Measurements from ENCODE around the gene CDK19. TPM values are rescaled to one million over a fixed set of nuclear protein-coding genes. Genes with fewer than 3 reads are reported as not detected.
A peak's percentile ranks its signal among the peaks of the same experiment; 100 is the strongest.

CDK19 gene
- total RNA-seq, 2 donors from 2014 or later = 16.8 to 20.8 TPM

DNA sequence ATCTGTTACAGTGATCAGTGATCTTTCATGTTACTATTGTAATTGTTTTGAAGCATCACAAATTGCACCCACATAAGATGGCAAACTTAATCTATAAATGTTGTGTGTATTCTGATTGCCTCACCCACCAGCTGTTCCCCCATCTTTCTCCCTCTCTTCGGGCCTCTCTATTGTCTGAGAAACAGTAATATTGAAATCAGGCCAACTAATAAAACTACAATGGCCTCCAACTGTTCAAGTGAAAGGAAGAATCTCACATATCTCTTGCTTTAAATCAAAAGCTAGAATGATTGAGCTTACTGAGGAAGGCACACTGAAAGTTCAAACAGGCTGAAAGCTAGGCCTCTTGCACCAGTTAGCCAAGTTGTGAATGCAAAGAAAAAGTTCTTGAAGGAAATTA is 141.2 kb downstream of the CDK19 start:
- no peak overlapping the region for H3K9ac ChIP-seq (ENCODE audit: extremely low read depth, low read length, poor library complexity, severe bottlenecking)
- no peak overlapping the region for H3K27ac ChIP-seq (ENCODE audit: low read depth, low read length)
- peaks cover 6% of the 10 kb centered on the region for H3K36me3 Mint-ChIP-seq (ENCODE audit: low read depth)
- peak overlapping the region; percentile 30 for H3K27ac Mint-ChIP-seq
- H3K4me1 ChIP-seq (ENCODE audit: control insufficient read depth, insufficient read depth, low read length) = no peaks in the 10 kb centered on the region
- H3K27me3 ChIP-seq (ENCODE audit: control insufficient read depth, insufficient read depth, low read length, poor library complexity, severe bottlenecking) = no peaks in the 10 kb centered on the region
- H3K4me3 ChIP-seq (ENCODE audit: low read length) = no peak overlapping the region
- no peaks in the 10 kb centered on the region for H3K27me3 Mint-ChIP-seq (ENCODE audit: insufficient read depth)
- TF ChIP-seq, protein P1, sequence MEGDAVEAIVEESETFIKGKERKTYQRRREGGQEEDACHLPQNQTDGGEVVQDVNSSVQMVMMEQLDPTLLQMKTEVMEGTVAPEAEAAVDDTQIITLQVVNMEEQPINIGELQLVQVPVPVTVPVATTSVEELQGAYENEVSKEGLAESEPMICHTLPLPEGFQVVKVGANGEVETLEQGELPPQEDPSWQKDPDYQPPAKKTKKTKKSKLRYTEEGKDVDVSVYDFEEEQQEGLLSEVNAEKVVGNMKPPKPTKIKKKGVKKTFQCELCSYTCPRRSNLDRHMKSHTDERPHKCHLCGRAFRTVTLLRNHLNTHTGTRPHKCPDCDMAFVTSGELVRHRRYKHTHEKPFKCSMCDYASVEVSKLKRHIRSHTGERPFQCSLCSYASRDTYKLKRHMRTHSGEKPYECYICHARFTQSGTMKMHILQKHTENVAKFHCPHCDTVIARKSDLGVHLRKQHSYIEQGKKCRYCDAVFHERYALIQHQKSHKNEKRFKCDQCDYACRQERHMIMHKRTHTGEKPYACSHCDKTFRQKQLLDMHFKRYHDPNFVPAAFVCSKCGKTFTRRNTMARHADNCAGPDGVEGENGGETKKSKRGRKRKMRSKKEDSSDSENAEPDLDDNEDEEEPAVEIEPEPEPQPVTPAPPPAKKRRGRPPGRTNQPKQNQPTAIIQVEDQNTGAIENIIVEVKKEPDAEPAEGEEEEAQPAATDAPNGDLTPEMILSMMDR (conservative IDR thresholded peaks at IDR 0.05) = no peak
- no peaks in the 10 kb centered on the region for H3K9me3 ChIP-seq (ENCODE audit: control insufficient read depth, low read length)
- H3K4me3 Mint-ChIP-seq = no peak overlapping the region
- 77% methylated on average over 1 of the region's 1 CpG; no CpG with 5 or more reads in 1 of the 2 experiments for WGBS, 2 experiments (ENCODE audit: insufficient coverage in 1 of 2, insufficient read length in 1 of 2)
- H3K9me3 Mint-ChIP-seq = no peaks in the 10 kb centered on the region
- peaks cover 12% of the 10 kb centered on the region for H3K4me1 Mint-ChIP-seq
- H3K36me3 ChIP-seq (ENCODE audit: control insufficient read depth, insufficient read depth, low read length) = no peaks in the 10 kb centered on the region
- DNase-seq = no peak

DNA sequence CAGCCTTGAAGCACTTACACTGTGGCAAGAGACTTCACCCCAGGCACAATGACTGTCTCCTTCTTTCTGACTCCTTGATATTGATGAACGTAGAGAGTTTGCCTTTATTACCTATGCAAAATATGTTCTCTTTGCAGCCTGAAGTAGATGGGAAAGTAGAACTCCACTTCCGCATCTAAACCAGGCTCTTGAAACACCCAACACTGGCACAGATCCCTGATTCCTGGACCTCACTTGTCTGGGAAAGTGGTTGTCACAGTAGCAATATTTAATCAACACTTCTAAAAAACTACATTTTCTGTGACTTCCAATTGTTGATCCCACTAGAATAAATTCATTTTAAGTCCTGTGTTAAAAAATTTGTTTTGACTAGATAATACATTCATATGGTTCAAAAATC is 143.1 kb downstream of the CDK19 start:
- Mint-ChIP-seq H3K36me3 (ENCODE audit: low read depth) (peaks cover 8% of the 10 kb centered on the region), H3K4me1 (peaks cover 12% of the 10 kb centered on the region), H3K4me3 (no peak overlapping the region), H3K27ac (no peak overlapping the region), H3K9me3 (no peaks in the 10 kb centered on the region), H3K27me3 (ENCODE audit: insufficient read depth) (no peaks in the 10 kb centered on the region)
- WGBS, 2 experiments (ENCODE audit: insufficient coverage in 1 of 2, insufficient read length in 1 of 2) = 88 to 95% methylated on average over 1 to 2 of the region's 2 CpGs
- no peak overlapping the region for H3K27ac ChIP-seq (ENCODE audit: low read depth, low read length)
- H3K36me3 ChIP-seq (ENCODE audit: control insufficient read depth, insufficient read depth, low read length) = no peaks in the 10 kb centered on the region
- H3K4me1 ChIP-seq (ENCODE audit: control insufficient read depth, insufficient read depth, low read length) = no peaks in the 10 kb centered on the region
- no peak overlapping the region for H3K9ac ChIP-seq (ENCODE audit: extremely low read depth, low read length, poor library complexity, severe bottlenecking)
- no peaks in the 10 kb centered on the region for H3K27me3 ChIP-seq (ENCODE audit: control insufficient read depth, insufficient read depth, low read length, poor library complexity, severe bottlenecking)
- H3K4me3 ChIP-seq (ENCODE audit: low read length) = no peak overlapping the region
- DNase-seq = no peak
- TF ChIP-seq, protein P1 (conservative IDR thresholded peaks at IDR 0.05) = no peak
- no peaks in the 10 kb centered on the region for H3K9me3 ChIP-seq (ENCODE audit: control insufficient read depth, low read length)

DNA sequence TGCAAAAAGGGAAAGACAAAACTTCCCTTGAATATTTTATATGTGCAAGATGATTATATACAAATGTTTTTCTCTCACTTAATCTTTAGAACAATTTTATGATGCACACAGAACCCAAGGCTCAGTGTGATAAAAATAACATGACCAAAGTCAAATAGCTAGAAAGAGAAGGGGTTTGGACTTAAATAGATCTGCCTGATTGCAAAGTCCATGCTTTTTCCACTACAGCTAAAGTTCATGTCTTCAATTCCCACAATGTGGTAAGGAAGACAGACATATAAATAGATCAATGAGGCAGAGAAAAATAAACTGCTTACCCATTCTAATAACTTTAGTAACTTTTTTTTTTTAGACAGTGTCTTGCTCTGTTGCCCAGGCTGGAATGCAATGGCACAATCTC is 143.8 kb downstream of the CDK19 start:
- H3K4me1 Mint-ChIP-seq = peaks cover 12% of the 10 kb centered on the region
- no peak overlapping the region for H3K27ac ChIP-seq (ENCODE audit: low read depth, low read length)
- H3K27me3 ChIP-seq (ENCODE audit: control insufficient read depth, insufficient read depth, low read length, poor library complexity, severe bottlenecking) = no peaks in the 10 kb centered on the region
- no peaks in the 10 kb centered on the region for H3K36me3 ChIP-seq (ENCODE audit: control insufficient read depth, insufficient read depth, low read length)
- H3K9me3 ChIP-seq (ENCODE audit: control insufficient read depth, low read length) = no peaks in the 10 kb centered on the region
- no peaks in the 10 kb centered on the region for H3K4me1 ChIP-seq (ENCODE audit: control insufficient read depth, insufficient read depth, low read length)
- H3K27me3 Mint-ChIP-seq (ENCODE audit: insufficient read depth) = no peaks in the 10 kb centered on the region
- no peak overlapping the region for H3K4me3 Mint-ChIP-seq
- no peak overlapping the region for H3K9ac ChIP-seq (ENCODE audit: extremely low read depth, low read length, poor library complexity, severe bottlenecking)
- H3K4me3 ChIP-seq (ENCODE audit: low read length) = no peak overlapping the region
- TF ChIP-seq, protein P1 (conservative IDR thresholded peaks at IDR 0.05) = no peak
- H3K27ac Mint-ChIP-seq = no peak overlapping the region
- no peak for DNase-seq
- H3K36me3 Mint-ChIP-seq (ENCODE audit: low read depth) = peaks cover 10% of the 10 kb centered on the region
- no peaks in the 10 kb centered on the region for H3K9me3 Mint-ChIP-seq
